Measurements from ENCODE around the gene PICK1.

DNA sequence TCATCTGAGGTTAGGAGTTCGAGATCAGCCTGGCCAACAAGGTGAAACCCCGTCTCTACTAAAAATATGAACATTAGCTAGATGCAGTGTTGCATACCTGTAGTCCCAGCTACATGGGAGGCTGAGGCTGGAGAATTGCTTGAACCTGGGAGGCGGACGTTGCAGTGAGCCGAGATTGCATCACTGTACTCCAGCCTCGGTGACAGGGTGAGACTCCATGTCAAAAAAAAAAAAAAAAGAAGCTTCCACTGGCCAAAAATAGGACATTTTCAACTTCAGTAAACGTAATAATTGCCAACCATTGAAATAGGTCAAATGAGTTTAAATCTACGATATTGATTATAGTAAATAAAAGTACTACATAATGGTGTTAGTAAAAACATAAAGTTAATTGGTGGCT, 46.4 kb downstream of the PICK1 start:
- TF ChIP-seq YY1 (IDR thresholded peaks at IDR 0.05; ENCODE audit: insufficient read depth, insufficient read length) (no peak), ZNF274 (IDR thresholded peaks at IDR 0.05; ENCODE audit: low read depth, low read length) (no peak)
